GM12891 (cell line): Measurements from ENCODE around the gene OPCML.

Experiments used
- POLR2A ChIP-seq: IDR thresholded peaks from 2 replicates; pipeline ENCODE4 v1.6.1; 2011; ENCODE audit warnings: low read depth, low read length, control low read depth
- POLR2AphosphoS5 ChIP-seq: IDR thresholded peaks from 2 replicates; pipeline ENCODE4 v1.6.1; 2011; ENCODE audit warnings: low read depth, low read length, control low read depth
- POU2F2 ChIP-seq: IDR thresholded peaks from 2 replicates; pipeline ENCODE4 v1.6.1; 2011; ENCODE audit warnings: low read depth, mild to moderate bottlenecking, control low read depth, low read length, moderate library complexity
- TAF1 ChIP-seq: IDR thresholded peaks from 2 replicates; pipeline ENCODE4 v1.6.1; 2011; ENCODE audit warnings: low read depth, low read length, control low read depth

DNA sequence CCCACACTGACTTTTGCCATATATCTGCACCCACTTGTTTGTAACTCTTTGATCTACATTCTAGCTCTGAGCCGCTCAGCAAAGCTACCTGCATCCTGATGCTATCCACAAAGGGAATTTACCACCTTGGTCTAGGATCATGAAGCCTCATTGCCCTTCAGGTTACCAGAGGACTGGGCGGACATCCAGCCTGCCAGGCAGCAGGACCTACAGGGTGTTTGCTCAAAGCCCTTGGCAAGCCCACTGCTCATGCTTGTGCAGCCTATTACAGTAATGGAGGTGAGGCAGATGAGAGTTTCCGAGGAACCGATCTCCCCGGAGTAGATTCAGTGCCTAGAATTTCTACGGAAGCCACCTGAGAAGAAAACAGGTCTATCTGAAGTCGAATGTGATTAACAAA, 417.2 kb downstream of the OPCML start:
- TF ChIP-seq POLR2A (no peak), TAF1 (no peak), POLR2AphosphoS5 (no peak), POU2F2 (no peak)
